Measurements from ENCODE around the gene NEB.

DNA sequence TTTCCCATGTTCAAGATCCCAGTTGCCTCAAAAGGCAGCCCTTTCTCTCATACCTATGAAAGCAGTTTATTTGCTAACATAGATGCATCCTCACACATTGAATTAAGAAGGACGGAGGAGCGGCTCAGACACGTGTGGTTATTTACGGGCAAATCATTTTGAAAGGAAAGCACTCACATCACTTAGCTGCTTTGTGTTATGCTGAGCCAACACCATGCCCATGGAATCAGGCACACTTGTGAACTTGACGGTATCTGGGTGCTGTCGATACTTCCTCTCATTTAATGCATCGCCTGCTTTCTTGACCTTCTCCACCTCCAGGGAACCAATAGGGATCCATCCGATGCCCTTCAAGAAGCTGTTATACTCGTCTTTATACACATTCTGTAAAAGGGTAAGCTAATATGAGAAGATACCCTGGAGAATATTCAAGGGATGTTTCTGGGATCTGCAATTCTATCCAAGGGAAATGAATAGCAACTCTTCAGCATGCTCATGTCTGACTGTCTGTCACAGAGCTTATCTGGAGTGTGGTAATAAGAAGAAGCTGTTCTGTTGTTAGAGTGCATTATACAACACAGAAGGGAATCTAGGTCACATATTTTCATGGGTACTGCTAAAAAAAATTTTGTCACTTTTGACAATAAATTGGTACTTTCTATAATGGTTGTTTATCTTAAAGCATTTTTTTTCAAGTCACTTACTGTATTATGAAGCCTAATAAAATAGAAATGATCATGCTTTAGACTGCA, 63.3 kb downstream of the NEB start:
- TF ChIP-seq, protein P1, sequence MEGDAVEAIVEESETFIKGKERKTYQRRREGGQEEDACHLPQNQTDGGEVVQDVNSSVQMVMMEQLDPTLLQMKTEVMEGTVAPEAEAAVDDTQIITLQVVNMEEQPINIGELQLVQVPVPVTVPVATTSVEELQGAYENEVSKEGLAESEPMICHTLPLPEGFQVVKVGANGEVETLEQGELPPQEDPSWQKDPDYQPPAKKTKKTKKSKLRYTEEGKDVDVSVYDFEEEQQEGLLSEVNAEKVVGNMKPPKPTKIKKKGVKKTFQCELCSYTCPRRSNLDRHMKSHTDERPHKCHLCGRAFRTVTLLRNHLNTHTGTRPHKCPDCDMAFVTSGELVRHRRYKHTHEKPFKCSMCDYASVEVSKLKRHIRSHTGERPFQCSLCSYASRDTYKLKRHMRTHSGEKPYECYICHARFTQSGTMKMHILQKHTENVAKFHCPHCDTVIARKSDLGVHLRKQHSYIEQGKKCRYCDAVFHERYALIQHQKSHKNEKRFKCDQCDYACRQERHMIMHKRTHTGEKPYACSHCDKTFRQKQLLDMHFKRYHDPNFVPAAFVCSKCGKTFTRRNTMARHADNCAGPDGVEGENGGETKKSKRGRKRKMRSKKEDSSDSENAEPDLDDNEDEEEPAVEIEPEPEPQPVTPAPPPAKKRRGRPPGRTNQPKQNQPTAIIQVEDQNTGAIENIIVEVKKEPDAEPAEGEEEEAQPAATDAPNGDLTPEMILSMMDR (IDR thresholded peaks at IDR 0.05): no peak
- no peak for TF ChIP-seq POLR2A (IDR thresholded peaks at IDR 0.05)
